OCI-LY7 (cell line): Measurements from ENCODE around the gene RFC3. TPM values are rescaled to one million over a fixed set of nuclear protein-coding genes. Genes with fewer than 3 reads are reported as not detected.

ENCODE experiments used
- BruUV-seq: library from RNA; stranded (reverse); fragments of 400-500 nt; replicated peaks from 2 replicates; lab custom pipeline; 2021; lab: Mats Ljungman, UMichigan
- CTCF ChIA-PET: fragments of 300-600 bp; sonication (Branson Sonifier 250); formaldehyde crosslinking; loops from one replicate; lab custom pipeline; 2022; ENCODE audit warnings: antibody characterized with exemption; ENCODE audit not compliant: unreplicated experiment; lab: Charles Lee
- POLR2A ChIA-PET: fragments of 300-600 bp; sonication (Branson Sonifier 250); formaldehyde crosslinking; loops from one replicate; lab custom pipeline; 2022; ENCODE audit warnings: antibody characterized with exemption; lab: Charles Lee
- DNase-seq: peaks from one replicate; pipeline ENCODE4 v3.0.0-alpha.2; 2015; ENCODE audit warnings: low spot score
- H2AFZ ChIP-seq: fragments of 200-600 bp; sonication (generic), shearing (Covaris generic); 2 replicates; pipeline ENCODE4 v1.6.1; 2014; ENCODE audit warnings: mild to moderate bottlenecking, antibody characterized with exemption, low read length, moderate library complexity
- H3K27ac ChIP-seq: fragments of 200-600 bp; sonication (generic); 2 replicates; pipeline ENCODE4 v1.5.1; 2014; ENCODE audit warnings: mixed run types, low read depth, mild to moderate bottlenecking, moderate library complexity, low read length, inconsistent platforms; ENCODE audit not compliant: poor library complexity, severe bottlenecking
- H3K36me3 ChIP-seq: fragments of 200-600 bp; sonication (generic); 2 replicates; pipeline ENCODE4 v1.6.1; 2014; ENCODE audit warnings: mild to moderate bottlenecking, antibody characterized with exemption, low read length, moderate library complexity, mixed read lengths; ENCODE audit not compliant: insufficient read depth
- H3K4me1 ChIP-seq: fragments of 200-600 bp; sonication (generic); 2 replicates; pipeline ENCODE4 v1.5.1; 2014; ENCODE audit warnings: mild to moderate bottlenecking, low read length; ENCODE audit not compliant: insufficient read depth, poor library complexity, severe bottlenecking
- H3K4me2 ChIP-seq: fragments of 200-600 bp; sonication (generic); 2 replicates; pipeline ENCODE4 v1.6.1; 2014; ENCODE audit warnings: mild to moderate bottlenecking, low read length
- H3K4me3 ChIP-seq: fragments of 200-600 bp; sonication (generic); 2 replicates; pipeline ENCODE4 v1.5.1; 2014; ENCODE audit warnings: mild to moderate bottlenecking, low read depth, low read length; ENCODE audit not compliant: poor library complexity, severe bottlenecking
- H3K79me2 ChIP-seq: fragments of 200-600 bp; sonication (generic); 2 replicates; pipeline ENCODE4 v1.6.1; 2016; ENCODE audit warnings: low read depth, mild to moderate bottlenecking, low read length, moderate library complexity, mixed read lengths; ENCODE audit not compliant: insufficient read depth
- H3K9me2 ChIP-seq: fragments of 200-600 bp; sonication (generic); 2 replicates; pipeline ENCODE4 v1.6.1; 2016; ENCODE audit warnings: mild to moderate bottlenecking, low read length, mixed read lengths; ENCODE audit not compliant: insufficient read depth
- H3K9me3 ChIP-seq: fragments of 200-600 bp; sonication (generic); 2 replicates; pipeline ENCODE4 v1.6.1; 2014; ENCODE audit warnings: mild to moderate bottlenecking, mixed run types, low read length, mixed read lengths
- H4K20me1 ChIP-seq: fragments of 200-600 bp; sonication (generic); 2 replicates; pipeline ENCODE4 v1.6.1; 2014; ENCODE audit warnings: mild to moderate bottlenecking, antibody characterized with exemption, low read length, moderate library complexity, mixed read lengths; ENCODE audit not compliant: insufficient read depth
- CTCF ChIP-seq: fragments of 200-600 bp; sonication (generic); conservative IDR thresholded peaks from 2 replicates; pipeline ENCODE4 v1.5.1; 2014; ENCODE audit warnings: mild to moderate bottlenecking, antibody characterized with exemption, low read length, moderate library complexity, mixed read lengths
- EZH2phosphoT487 ChIP-seq: fragments of 200-600 bp; sonication (generic); IDR thresholded peaks from 2 replicates; pipeline ENCODE4 v1.6.1; 2018; ENCODE audit warnings: low read depth, borderline replicate concordance, mild to moderate bottlenecking, mixed run types, antibody characterized with exemption, low read length, moderate library complexity, mixed read lengths
- intact Hi-C: fragments of 100-400 bp; cut with micrococcal nuclease; formaldehyde crosslinking; loops from one replicate; pipeline ENCODE4 v1.10.0; 2022; ENCODE audit not compliant: unreplicated experiment
- total RNA-seq, 2 experiments: library from RNA; depleted of rRNA in 1 of 2; stranded (reverse); fragments of >200 nt in 1 of 2; shearing (Covaris generic) in 1 of 2; gene quantifications; 2 replicates each; pipeline ENCODE4 v1.2.3, GENCODE V29; 2014 to 2022

RFC3 gene
- total RNA-seq, 2 experiments from 2014 or later: 108 to 118 TPM

GRCh38 chr13:33875618-33876401 is 57.9 kb downstream of the RFC3 start:
- Histone ChIP-seq H3K9me3 (no peaks in the 10 kb centered on the region), H3K4me1 (peaks cover 3% of the 10 kb centered on the region), H3K9me2 (no peaks in the 10 kb centered on the region), H3K4me3 (no peak overlapping the region), H3K4me2 (no peak overlapping the region), H2AFZ (no peak overlapping the region), H3K36me3 (0 out of 2 replicates have a peak, but pooled peaks cover 11% of the 10 kb centered on the region), H4K20me1 (no peaks in the 10 kb centered on the region), H3K79me2 (no peaks in the 10 kb centered on the region), H3K27ac (no peak overlapping the region)
- TF ChIP-seq EZH2phosphoT487 (no peak), CTCF (no peak)
- no peak for DNase-seq
- no TSS peak for BruUV-seq
- CTCF ChIA-PET: interaction anchor here (1.4 kb wide), 1 partner anchor 8 kb away, joined by 5 read pairs; no protein-coding TSS in a partner anchor
- intact Hi-C loops: no loop called here
- POLR2A ChIA-PET: interaction anchor here (0.5 to 2.1 kb wide), 5 partner anchors 8 to 74 kb away, joined by 3 to 8 read pairs (median 3); no protein-coding TSS in a partner anchor

- POLR2A ChIA-PET: interaction anchor here (0.9 to 2.1 kb wide), 5 partner anchors 9 to 75 kb away, joined by 3 to 8 read pairs (median 3); no protein-coding TSS in a partner anchor
- no TSS peak for BruUV-seq
- intact Hi-C loops: no loop called here
- H3K4me1 ChIP-seq: no peaks in the 10 kb centered on the region
- CTCF ChIA-PET: interaction anchor here (1.4 kb wide), 1 partner anchor 9 kb away, joined by 5 read pairs; no protein-coding TSS in a partner anchor
- H2AFZ ChIP-seq: no peak overlapping the region
- H3K4me3 ChIP-seq: no peak overlapping the region
- H3K27ac ChIP-seq: no peak overlapping the region
- H3K4me2 ChIP-seq: no peak overlapping the region
- no peaks in the 10 kb centered on the region for H3K9me2 ChIP-seq
- TF ChIP-seq CTCF: no peak
- no peak for TF ChIP-seq EZH2phosphoT487
- H3K36me3 ChIP-seq: peaks cover 11% of the 10 kb centered on the region; the same call in 1 of the 2 replicates
- H4K20me1 ChIP-seq: no peaks in the 10 kb centered on the region
- H3K9me3 ChIP-seq: no peaks in the 10 kb centered on the region
- no peaks in the 10 kb centered on the region for H3K79me2 ChIP-seq
- no peak for DNase-seq
These were observed 58.9 kb downstream of the RFC3 start for GRCh38 chr13:33876716-33877394.
